Endothelial cell of hepatic sinusoid (primary cell): Measurements from ENCODE around the gene CALR3.
"Not testable (repeated sequence)": the region's sequence is repeated elsewhere in the genome, so short reads cannot be mapped to it uniquely, and the experiment has no call there.

Source experiments
- in situ Hi-C: cut with HindIII; loops from 2 replicates; pipeline ENCODE4 v1.10.0; 2017; ENCODE audit warnings: low sequenced_read_pairs

CALR3 gene

DNA sequence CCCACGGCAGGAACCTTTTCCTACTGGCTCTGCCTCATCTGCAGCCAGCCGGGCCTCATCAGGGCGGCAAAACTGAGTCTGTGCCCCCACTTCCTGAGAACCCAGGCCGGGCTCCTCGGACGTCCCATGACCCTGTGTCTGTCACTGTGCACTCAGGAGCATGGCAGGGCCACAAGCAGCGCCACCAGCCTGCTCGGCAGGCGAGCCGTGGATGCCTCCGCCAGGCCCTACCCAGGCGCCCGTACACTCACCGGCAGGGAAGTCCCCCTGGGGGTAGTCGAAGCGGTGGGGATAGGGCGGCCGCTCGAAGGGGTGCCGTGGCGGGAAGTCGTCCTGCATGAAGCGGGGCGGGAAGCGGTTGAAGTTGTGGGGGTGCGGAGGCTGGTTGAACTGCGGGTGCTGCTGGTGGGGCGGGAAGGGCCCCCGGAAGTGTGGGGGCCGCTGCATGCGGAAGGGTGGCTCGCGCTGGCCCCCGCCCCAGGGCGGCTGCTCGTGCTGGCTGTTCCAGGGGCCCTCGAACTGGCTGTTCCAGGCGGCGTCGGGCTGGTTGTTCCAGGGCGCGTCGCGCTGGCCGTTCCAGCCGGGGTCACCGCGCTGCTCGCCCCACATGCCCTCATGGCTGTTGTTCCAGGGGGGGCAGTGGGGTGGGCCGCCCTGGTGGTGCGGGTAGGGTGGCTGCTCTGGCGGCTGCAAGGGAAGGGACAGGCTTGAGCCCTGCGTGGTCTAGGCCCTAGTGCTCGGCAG, 29.2 kb upstream of the CALR3 start:
- in situ Hi-C loops: no loop called here

DNA sequence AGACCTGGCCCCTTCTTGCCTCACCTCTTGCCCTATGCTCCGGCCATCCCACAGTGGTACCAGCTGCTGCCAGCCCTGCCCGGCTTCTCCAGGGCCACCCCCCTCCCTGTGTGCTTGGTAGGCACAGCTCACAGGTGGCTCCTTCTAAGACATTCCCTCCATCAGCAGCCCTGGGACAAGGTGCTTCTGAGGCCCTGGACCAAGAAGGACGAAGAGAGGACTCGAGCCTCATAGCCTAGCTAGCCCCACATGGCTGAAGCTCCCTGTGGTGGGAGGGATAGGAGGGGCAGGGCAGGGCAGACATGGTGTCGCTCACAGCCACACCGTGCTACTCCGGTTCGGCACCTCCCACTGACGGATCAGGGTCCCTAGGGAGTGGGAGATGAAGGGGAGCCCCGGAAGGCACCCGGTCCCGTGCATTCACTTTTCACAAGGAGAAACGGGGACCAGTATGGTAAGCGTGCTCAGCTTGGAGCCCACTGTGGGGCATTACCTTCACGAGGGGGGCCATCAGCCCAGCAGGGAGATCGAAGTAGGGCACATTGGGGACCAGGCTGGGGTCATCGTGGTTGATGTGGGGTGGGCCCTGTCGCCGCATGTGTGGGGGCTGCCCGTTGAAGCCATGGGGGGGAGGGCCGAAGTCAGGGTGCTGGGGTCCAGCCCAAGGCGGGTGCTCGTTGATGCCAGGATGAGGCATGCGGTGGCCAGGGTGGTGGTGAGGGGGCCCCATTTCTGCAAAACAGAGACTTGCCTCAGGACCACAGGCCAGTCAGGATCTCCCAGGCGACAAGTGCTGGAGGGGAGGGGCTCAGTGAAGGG, 26.8 kb upstream of the CALR3 start:
- in situ Hi-C loops: no loop called here

DNA sequence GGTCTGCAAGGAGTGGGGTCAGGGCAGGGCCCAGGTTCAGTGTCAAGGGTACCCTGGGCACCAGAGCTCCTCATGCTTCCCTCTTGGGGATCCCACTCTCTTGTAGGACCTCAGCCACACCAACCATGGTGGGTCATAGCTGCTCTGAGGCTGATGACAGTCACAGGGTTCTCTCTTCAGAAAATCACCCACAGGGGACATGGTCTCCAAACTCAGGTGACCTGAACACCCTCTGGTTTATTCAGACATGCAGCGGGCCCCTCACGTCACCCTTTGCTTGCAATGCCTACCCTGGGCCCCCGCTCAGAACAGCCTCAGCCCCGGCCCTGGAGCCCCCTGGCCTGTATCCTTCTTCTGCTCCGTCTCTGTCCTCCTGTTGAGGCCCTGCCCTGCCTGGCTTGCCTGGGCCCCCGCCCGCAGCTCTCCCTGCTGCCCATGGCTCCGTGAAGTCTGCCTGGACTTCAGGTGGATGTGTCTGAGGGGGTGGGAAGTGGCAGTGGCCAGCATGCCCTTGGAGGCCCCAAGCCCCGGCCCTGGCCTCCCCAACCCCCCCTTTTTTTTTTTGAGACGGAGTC, 25.8 kb upstream of the CALR3 start:
- in situ Hi-C loops: no loop called here

DNA sequence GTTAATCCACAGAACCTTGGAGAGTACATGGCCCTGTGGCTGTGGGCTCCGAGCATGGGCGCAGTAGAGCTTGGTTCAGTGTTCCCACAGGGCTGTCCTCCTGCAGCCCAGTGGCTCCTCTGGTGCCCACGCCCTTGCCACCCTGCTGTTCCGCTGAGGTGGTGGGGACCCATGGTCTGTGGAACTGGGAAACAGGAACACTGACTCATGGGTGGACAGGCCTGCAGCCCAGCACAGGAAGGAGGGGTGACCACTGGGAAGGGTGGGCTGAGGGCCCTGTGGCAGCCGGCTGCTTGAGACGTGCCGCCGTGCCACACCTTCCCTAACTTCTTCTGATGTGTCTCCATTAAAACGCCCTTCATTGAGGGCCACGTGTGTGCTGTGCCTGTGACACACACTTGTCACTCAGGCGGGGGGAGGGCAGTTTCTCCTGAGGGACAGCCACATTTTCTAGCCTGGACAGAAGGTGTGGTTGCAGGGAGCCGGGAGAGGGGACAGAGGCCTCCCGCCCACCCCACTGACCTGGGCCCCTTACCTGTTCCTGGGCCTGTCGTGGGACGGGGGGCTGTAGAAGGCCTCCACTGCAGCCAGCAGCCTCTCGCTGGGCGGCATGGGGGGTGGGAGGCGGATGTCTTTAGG, 25.1 kb upstream of the CALR3 start:
- in situ Hi-C loops: no loop called here

DNA sequence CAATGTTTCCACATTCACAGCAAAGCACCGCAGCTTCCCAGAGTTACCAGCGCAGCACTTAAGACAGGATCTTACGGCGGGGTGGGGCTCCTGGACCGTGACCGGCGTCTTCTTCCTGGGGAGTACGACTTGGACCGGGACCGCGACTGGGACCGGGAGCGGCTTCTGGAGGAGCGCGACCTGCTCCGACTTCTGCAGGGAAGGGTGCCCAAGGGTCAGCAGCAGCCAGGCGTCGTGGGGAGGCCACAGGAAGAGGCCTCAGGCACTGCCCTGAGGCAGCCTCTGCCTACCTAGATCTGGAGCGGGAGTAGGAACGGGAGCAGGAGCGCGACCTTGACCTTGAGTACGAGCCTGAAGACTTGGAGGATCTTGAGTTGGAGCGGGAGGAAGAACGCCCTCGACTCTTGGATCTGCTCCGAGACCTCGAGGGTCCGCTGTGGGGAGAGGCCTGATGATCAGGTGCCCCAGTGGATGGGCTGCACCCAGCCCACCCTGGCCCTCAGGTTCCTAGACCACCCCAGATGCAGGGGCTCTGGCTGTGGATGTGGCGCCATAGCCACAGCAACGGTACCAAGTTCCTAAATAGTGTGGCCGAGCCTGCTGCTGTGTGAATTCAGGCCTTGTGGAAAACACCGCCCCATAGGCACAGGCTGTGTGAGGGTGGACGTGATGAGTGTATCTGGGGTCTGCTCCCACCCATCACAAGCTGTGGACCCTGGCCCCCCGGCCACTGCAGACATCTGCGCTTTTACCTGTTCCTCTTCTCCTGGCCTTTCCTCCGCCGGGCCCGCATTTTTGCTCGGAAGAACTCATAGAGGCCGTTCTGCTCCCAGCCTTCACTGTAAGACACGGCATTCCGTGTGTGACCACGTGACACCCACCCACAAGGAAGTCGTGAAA, 24.4 kb upstream of the CALR3 start:
- in situ Hi-C loops: no loop called here

DNA sequence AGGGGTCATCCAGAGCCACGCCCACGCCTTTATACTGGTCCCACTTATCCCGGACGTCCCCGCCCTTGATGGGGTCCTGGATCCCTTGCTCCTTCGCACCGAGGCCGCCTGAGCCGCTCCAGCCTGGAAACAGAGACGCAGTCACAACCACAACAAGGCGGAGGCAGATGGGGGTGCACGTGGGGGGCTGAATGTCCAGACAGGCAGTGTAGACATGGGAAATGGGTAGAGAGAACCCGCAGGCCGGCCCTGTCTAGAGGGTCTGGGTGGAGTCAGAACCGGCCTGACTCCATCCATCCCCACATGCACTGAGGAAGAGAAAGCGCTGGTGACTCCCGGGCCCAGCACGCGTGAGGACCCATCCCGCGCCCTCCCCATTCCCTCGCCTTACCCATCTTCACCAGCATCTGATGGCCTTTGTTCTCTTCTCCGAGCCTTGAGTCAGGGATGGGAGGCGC, 23.3 kb upstream of the CALR3 start:
- in situ Hi-C loops: no loop called here

DNA sequence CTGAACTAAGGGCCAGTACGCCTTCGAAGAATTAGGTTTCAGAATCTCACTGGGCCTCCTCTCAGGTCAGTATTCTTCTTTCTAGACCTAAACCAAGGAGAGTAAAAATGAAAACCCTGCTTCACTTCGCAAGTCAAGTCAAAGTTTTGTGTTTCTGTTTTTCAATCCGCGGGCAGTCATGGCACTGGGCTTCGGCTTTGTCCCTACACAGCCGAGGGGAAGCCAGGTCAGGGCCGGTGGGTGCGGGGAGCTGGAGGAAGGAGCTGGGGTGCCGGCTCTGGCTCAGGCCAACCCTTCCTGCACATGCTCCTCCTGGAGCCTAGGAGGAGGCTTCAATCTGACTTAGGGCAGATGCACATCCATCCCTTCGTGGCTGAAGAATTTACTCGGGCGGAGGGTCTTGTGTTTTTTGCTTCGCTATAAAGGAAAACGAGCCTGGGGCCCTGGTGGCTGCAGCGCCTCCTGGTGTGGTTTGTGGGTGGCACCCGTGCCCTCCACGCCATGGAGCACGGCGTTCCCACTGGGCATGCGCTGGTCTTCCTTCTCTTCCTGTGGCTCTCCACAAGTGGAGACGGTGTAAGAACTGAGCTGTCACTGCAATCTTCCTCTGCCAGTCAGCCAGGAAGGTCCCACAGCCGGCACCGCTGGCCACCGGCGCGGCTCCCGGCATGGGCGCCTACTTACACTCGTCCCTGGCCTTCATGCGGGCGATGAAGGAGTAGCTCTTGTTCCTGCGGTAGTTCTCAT, 22.7 kb upstream of the CALR3 start:
- in situ Hi-C loops: no loop called here

DNA sequence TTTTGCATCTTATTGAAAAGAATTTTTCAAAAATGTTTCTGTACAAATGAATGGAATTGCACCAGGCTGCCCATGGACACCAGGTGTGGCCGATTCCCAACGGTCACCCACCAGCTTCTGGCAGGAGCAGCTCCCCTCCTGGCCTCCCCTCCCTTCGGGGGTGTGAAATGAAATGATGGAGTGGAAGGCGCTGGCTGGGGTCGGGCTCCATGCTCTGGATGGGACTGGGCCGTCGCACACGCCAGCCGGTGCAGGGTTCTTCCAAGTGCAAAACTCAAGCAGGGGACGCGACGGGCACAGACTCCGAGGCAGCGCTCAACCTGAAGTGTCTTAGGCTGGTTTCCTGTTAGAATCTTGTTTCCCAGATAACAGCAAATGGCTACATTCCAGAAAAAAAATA, 22.1 kb upstream of the CALR3 start:
- in situ Hi-C loops: no loop called here

DNA sequence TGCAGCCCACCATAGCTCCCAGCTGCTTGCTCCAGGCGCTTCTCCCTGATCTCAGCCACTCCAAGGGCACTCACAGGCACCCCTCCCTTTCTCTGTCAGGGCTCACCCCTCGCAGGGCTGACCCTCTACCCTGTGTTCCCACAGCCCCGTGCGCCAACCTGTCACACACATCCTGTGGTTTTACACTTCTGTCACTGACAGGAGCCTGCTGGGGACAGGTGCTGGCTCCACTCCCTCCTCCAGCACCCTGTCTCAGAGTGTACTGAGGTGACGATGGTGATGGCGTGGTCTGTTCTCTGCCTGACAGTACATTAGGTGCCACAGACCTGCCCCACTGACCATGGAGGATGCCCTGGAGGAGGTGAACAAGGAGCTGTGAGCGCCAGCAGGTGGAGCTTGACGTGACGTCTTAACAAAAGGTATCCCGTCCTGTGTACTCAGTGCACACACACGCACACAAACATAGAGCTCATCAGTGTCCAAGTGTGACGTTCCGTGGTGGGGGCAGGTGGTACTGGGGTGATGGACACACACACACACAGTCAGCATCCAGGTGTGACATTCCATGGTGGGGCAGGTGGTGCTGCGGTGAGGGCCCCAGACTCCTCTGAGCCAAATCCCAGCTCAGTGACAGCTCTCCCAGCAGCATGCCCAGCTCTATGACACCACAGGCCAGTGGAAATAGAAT, 21.1 kb upstream of the CALR3 start:
- in situ Hi-C loops: no loop called here

DNA sequence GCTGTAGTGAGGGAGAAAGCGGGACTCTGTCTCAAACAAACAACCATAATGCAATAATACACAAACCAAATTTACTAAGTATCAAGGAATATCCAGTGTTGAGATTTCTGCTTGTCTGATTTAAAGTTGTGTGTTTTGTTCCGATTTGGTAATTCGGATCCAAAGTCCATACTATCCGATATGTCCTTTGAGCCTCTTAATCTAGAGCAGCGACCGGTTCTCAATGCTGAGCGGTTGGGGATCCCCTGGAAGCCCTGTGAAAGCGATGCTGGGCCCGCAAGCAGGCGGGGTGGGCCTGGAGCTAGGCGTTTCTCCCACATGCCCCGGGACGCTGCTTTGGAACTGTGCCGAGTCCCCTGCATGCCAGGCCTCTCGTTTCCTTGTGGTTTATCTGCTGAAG, 20.4 kb upstream of the CALR3 start:
- in situ Hi-C loops: no loop called here

DNA sequence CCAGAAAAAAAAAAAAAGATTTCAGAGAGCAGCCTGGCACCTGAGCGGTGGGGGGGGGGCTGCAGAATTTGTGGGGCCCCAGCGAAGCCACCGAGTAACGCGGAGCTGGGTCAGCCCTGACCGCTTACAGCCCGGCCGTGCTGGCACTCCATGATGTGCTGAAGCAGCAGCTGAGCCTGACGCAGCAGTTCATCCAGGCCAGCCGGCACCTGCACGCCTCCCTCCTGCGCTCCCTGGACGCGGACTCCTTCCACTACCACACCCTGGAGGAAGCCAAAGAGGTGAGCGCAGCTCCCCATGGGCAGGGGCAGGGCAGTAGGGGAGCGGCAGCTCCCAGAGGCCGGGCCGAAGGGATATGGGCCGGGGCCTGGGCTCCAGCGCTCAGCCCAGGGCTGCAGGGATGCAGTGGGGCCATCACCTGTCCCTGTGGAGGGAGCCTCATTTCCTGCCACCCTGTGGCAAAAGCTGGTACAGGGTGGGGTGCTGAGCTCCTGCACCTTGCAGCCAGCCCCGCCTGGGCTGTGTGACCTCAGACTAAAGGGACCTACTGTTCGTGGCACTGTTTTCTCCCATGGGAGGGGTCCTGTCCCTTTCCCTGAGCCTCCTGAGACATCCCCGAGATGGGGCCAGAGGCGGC, 18.5 kb upstream of the CALR3 start:
- in situ Hi-C loops: no loop called here

DNA sequence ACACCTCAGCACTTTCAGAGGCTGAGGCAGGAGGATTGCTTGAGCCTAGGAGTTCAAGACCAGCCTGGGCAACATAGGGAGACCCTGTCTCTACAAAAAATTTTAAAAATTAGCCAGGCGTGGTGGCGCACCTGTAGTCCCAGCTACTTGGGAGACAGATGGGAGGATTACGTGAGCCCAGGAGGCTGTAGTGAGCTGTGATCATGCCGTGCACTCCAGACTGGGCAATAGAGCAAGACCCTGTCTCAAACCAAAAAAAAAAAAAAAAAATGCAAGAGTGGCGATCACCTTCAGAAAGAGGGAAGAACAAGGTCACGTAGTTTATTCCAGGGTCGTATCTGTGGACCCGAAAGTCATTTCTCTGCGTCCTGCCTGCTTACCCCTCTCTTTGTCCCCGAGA, 16.6 kb upstream of the CALR3 start:
- in situ Hi-C loops: not testable (repeated sequence)

DNA sequence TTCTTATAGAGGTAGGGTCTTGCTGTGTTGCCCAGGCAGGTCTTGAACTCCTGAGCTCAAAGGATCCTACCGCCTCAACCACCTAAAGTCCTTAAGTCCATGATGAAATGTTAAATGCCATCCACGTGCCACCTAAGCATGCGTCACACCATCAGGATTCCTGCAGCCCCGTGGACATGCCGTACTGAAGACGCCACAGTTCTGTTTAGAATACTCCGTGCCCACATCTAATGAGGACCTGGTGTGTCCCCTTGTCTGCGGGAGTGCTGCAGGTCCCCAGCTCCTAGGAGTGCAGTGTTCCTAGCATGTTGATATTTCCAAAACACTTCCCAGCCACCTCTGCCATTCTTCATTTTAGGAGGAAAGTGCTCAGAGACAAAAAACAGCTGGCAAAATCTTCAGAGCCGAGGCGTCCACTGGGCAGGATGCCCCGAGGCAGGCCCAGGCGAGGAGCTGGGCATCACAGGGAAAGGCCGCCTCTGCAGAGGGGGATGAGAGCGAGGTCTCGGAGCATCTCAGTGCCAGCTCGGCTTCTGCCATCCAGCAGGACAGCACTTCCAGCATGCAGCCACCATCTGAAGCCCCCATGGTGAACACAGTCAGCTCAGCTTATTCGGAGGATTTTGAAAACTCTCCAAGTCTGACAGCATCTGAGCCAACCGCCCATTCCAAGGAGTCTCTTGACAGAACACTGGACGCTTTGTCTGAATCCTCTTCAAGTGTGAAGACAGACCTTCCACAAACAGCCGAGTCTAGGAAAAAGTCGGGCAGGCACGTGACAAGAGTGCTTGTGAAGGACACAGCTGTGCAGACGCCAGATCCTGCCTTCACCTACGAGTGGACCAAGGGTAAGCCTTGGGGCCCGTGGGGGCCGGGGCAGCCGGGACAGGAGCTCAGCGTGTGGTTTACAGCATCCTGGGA, 13.4 kb upstream of the CALR3 start:
- in situ Hi-C loops: no loop called here

DNA sequence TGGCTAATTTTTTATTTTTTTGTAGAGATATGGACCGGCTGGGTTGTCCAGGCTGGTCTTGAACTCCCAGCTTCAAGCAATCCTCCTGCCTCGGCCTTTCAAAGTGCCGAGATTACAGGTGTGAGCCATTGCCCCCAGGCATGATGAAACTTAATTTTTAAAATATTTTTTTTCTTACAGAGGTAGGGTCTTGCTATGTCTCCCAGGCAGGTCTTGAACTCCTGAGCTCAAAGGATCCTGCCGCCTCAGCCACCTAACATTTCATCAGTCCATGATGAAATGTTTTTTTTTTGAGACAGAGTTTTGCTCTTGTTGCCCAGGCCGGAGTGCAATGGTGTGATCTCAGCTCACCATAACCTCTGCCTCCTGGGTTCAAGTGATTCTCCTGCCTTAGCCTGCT, 12.6 kb upstream of the CALR3 start:
- in situ Hi-C loops: no loop called here

DNA sequence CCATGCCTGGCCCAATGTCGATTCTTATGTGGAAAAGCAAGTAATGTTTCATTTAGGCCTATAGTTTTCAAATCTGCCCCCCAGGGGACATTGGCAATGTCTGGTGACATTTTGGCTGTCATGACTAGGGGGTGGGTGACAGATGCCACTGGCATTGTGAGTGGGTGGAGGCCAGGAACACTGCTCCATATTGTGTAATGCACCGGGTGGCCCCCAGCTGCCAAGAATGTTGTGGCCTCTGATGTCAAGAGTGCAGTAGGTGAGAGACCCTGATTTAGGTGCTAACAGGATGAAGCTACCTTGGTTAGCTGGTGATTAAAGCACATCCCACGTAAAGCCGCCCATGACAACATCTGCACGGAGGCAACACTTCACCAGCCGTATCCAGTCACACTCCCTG, 11.0 kb upstream of the CALR3 start:
- in situ Hi-C loops: no loop called here

DNA sequence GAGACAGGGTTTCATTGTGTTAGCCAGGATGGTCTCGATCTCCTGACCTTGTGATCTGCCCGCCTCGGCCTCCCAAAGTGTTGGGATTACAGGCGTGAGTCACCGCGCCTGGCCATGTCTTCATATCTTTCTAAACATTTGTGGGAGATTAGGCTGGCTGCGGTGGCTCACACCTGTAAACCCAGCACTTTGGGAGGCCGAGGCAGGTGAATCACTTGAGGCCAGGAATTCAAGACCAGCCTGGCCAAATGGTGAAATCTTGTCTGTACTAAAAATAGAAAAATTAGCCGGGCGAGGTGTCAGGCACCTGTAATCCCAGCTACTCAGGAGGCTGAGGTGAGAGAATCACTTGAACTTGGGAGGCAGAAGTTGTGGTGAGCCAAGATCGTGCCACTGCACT, 10.2 kb upstream of the CALR3 start:
- in situ Hi-C loops: not testable (repeated sequence)

DNA sequence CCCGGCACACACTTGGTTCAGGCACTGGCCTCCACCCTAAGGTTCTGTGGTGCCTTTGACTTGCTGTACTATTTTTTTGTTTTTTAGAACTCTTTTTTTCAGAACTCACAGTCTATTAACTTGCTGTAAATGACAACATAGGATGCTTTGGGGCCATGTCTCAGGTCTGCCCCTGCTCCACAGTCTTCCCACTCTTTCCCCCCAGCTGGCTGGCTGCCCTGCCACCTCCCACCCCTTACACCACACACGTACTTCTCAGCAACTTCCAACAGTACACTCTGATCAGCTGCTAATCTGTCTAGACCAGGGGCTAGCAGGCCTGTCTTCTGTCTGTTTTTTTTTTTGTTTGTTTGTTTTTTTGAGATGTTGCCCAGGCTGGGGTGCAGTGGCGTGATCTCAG, 8.3 kb upstream of the CALR3 start:
- in situ Hi-C loops: loop anchor here (5.0 kb wide), 1 partner anchor 88 kb away; no protein-coding TSS in a partner anchor

DNA sequence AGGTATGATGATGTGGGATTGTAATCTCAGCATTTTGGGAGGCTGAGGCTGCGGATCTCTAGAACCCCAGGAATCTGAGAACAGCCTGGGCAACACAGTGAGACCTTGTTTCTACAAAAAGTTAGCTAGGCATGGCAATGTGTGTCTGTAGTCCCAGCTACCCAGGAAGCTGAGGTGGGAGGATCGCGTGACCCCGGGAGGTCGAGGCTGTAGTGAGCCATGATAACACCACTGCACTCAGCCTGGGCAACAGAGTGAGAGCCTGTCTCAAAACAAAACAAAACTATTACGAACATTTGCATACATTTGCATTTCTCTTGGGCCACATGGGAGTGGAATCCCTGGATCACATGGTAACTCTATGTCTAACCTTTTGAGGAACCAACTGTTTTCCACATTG, 1.9 kb upstream of the CALR3 start:
- in situ Hi-C loops: no loop called here
